HG02642 (cell line): Measurements from ENCODE around the gene ROR2.
"Not testable (repeated sequence)": the region's sequence is repeated elsewhere in the genome, so short reads cannot be mapped to it uniquely, and the experiment has no call there.

Source experiments
- ATAC-seq: cut with Tn5 transposase; IDR thresholded peaks from one replicate; pipeline ENCODE4 v1.9.1; 2021; ENCODE audit warnings: mild to moderate bottlenecking; ENCODE audit not compliant: unreplicated experiment, poor library complexity

ROR2 gene

DNA sequence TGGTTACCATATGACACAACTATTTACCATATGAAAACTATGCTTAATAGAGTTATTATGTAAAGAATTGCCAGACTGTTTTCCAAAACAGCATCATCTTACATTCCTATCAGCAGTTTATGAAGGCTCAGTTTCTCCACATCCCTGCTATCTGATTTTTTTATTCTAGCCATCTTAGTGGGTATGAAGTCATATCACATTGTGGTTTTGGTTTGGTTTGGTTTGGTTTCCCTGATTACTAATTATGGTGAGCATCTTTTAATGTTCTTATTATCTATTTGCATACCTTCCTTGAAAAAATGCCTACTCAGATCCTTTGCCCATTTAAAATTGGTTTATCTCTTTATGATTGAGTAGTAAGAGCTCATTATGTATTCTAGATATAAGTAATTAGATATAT is 327.0 kb downstream of the ROR2 start:
- ATAC-seq, result no peak

DNA sequence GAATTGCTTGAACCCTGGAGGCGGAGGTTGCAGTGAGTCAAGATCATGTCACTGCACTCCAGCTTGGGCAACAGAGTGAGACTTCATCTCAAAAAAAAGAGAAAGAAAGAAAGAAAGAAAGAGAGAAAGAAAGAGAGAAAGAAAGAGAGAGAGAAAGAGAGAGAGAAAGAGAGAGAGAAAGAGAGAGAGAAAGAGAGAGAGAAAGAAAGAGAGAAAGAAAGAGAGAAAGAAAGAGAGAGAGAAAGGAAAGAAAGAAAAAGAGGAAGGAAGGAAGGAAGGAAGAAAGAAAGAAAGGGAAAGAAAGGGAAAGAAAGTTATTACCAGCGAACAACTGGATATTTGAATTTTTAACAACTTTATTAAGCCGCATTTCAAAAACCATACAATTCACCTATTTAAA is 327.9 kb downstream of the ROR2 start:
- ATAC-seq, result not testable (repeated sequence)

GRCh38 chr9:91614044-91614443 is 336.0 kb downstream of the ROR2 start:
- ATAC-seq, result not testable (repeated sequence)

- ATAC-seq, result no peak
Measured at GRCh38 chr9:91611582-91611981, 338.4 kb downstream of the ROR2 start.

DNA sequence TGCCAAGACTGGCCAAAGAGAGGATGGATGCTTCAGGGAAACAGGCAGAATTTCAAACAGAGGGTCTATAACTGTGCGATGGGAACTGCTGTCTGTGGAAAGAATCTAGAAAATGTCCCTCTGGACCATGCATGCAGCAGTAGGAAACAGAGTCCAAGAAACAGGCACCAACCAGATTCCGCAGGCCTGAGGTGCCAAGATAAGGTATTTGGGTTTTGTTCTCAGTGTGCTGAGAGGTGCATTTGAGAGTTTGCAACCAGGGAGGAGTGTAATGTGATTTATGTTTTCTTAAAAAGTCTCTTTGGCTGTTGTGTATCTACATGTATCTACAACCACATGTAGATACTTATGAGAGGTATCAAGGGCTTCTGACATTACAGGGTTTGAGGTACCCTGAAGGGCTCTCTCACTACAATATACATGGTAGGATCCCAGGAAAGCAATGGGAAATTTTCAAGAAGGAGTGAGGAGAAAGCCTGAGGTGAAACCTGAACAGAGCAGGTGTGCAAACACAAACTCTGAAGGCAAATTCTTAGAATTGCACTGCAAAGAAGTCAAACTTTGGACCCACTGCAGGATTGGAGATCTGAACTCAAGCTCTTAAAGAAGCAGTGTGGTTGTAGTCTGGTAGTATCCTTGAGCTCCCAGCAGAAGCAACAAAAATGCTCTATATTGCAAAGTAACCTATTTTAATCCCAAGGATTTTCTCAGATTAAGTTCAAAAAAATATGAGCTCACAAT is 343.6 kb downstream of the ROR2 start:
- no peak for ATAC-seq

GRCh38 chr9:91604451-91605179 is 345.4 kb downstream of the ROR2 start:
- ATAC-seq, result no peak

- ATAC-seq, result no peak
Measured at GRCh38 chr9:91603932-91604331, 346.1 kb downstream of the ROR2 start.

DNA sequence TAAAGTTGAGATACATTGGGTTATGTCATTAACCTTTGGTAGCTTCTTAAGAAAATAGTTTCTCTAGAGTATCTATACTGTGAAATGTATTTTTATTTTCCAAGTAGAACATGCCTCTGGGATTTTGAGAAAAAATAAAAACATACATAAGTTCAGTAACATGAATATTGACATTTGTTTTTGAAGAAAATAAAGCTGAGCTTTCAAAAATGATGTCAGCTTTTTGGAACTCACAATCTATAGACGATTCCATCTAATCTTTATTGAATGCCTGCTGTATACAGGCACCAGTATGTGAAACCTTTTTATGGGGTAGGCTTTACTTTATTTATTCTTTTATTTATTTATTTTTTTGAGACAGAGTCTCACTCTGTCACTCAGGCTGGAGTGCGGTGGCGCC is 350.5 kb downstream of the ROR2 start:
- ATAC-seq, result no peak

DNA sequence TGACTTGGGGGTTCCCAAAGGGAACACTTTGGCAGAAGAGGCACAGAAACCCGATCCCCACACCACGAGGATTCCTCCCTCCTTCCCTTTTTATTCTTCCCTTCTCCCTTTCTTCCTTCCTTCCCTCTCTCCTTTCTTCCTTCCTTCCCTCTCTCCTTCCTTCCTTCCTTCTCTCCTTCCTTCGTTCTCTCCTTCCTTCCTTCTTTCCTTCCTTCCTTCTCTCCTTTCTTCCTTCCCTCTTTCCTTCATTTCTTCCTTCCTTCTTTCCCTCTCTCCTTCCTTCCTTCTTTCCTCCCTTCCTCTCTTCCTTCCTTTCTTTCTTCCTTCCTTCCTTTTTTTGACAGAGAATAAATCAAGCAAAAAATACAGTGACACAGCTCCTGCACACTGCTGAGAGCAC is 358.4 kb downstream of the ROR2 start:
- ATAC-seq, result no peak

GRCh38 chr9:91589101-91589553 is 360.9 kb downstream of the ROR2 start:
- no peak for ATAC-seq

DNA sequence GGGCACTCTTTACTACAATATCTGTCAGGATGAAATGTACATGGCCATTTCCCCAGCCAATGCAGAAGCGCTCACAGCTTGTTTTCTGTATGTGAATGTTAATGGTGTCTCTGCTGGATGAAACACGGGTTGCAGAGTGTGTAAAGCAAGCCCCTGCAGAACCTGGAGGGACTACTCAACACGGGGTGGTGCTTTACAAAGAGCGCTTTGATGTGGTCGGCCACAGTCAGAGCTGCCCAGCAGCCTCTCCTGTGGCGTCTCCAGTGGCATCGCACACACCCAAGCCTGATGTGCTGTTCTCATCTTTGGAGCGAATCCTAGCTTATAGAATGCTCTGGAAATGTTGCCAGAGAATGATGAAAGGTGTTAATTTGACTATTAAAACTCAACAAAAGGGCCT is 363.7 kb downstream of the ROR2 start:
- ATAC-seq, result no peak

GRCh38 chr9:91583966-91584365 is 366.1 kb downstream of the ROR2 start:
- ATAC-seq, result no peak

DNA sequence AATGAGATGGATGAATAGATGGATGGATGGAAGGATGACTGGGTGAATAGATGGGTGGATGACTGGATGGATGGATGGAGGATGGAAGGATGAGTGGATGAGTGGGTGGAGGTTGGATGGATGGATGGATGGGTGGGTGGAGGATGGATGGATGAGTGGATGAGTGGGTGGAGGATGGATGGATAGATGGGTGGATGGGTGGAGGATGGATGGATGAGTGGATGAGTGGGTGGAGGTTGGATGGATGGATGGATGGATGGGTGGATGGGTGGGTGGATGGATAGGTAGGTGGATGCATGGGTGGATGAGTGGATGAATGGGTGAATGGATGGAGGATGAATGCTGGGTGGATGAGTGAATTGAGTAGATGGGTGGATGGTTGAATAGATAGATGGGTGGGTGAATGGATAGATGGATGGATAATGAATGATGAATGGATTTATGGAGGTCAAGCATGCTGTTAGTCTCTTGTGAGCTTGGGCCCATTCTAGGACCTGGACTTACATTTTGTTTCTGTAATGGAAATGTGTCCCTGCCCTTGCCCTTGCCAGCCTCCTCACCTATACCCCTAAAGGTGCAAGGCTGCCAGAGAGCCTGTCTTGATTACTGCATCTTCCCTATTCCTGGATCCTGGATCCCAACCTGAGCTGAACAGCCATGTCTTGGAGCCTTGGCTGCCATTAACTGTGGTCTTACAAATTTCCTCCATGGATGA is 366.7 kb downstream of the ROR2 start:
- no peak for ATAC-seq

DNA sequence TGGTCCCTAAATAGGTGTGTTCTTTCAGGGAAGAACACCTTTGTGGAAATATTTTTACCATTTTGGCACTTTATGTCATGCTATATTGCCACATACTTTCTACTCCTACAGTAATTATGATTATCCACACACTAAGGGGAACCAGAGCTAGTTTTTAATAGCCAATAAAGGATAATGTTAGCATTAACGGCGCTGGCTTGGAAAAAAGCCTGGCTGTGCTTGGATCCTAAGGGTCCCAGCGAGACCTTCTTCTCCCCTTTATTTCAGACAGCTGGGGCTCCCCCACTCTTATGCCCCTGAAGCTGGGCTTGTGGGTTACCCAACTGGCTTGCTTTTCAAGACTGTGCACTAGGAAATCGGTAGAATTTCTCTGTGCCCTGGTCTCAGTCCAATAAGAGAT is 367.8 kb downstream of the ROR2 start:
- no peak for ATAC-seq

DNA sequence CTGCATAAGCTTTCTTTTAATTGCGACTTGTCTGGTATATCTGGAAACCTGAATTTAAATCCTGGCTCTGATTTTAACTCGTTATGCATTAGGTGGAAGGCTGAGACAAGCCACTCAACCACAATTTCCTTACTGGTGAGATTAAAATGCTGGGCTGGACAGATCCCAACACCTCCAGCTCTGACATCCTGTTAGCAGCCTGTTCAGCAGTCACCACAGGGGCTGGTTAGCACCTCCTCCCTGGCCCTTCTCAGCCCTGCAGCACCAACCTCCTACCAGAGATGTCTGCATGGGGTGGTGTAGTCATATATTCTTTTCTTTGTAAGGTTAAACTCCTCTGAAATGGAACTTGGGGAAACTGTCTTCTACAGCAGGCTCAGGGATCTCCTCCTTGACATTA is 369.9 kb downstream of the ROR2 start:
- ATAC-seq, result no peak

GRCh38 chr9:91578911-91579310 is 371.1 kb downstream of the ROR2 start:
- ATAC-seq, result no peak

- no peak for ATAC-seq
Measured at GRCh38 chr9:91577633-91578061, 372.4 kb downstream of the ROR2 start.

- ATAC-seq, result no peak
Measured at GRCh38 chr9:91572811-91573210, 377.2 kb downstream of the ROR2 start.

DNA sequence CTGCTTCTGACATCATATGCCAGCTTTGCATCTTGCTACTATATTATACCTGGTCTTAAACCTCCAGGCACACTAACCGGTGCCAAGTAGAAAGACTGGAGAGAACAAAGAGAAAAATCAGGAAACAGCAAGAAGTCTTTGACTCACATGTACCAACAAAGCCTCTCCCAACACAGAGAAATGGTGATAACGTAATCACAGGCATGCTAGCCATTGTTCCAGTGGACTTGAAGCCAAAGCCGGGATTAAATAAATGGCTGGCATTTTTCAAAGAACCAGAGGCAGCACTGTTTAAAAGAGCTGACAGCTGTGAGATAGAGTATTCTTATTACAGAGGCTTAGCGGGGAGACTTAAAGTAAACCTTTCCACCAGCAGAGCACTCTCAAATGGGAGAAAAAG is 378.0 kb downstream of the ROR2 start:
- no peak for ATAC-seq

DNA sequence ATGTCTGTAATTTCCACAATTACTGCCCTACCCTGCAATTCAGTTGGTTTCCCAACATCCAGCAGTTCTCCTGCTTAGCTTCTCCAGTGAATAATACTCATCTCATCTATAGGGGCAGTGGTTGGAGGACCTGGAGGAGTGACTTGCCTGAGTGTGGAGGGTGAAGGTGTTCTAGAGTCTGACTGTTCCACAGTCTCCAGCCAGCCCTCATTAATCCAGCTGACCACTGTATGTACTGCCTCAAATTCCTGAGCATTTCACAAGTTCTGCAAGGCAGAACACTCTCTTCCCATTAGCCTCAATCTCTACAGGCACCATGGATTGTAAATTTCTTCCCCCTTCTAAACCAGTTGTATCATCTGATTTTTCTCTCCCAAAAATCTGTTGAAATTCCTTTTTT is 379.0 kb downstream of the ROR2 start:
- no peak for ATAC-seq

GRCh38 chr9:91567642-91568274 is 382.3 kb downstream of the ROR2 start:
- ATAC-seq, result no peak
